Panc1 (cell line): ENCODE data around the gene MATN1. TPM values are rescaled to one million over a fixed set of nuclear protein-coding genes. Genes with fewer than 3 reads are reported as not detected.

ENCODE experiments used
- ATAC-seq: fragments of 200-7000 bp; cut with Tn5 transposase; 2 replicates; pipeline ENCODE4 v1.9.1; 2020; ENCODE audit warnings: mild to moderate bottlenecking, moderate library complexity
- BruUV-seq: library from RNA; stranded (reverse); fragments of 400-500 nt; replicated peaks from 2 replicates; lab custom pipeline; 2021; lab: Mats Ljungman, UMichigan
- CTCF ChIA-PET: fragments of 300-600 bp; sonication (Branson Sonifier 250); formaldehyde crosslinking; loops from one replicate; lab custom pipeline; 2022; ENCODE audit warnings: antibody characterized with exemption; lab: Charles Lee
- POLR2A ChIA-PET: fragments of 300-600 bp; sonication (Branson Sonifier 250); formaldehyde crosslinking; loops from one replicate; lab custom pipeline; 2022; ENCODE audit warnings: antibody characterized with exemption; lab: Charles Lee
- DNase-seq: peaks from one replicate; pipeline ENCODE4 v3.0.0-alpha.2; 2010; ENCODE audit warnings: low read depth, low spot score
- H3K27ac ChIP-seq: 2 replicates; pipeline ENCODE4 v1.5.1; 2011; ENCODE audit warnings: mild to moderate bottlenecking, low read length, inconsistent platforms
- H3K27me3 ChIP-seq: fragments of 200-500 bp; sonication (Bioruptor generic); 2 replicates; pipeline ENCODE4 v1.6.0; 2014; ENCODE audit warnings: low read length, inconsistent platforms; ENCODE audit not compliant: control insufficient read depth, insufficient read depth
- H3K36me3 ChIP-seq: fragments of 200-500 bp; sonication (Bioruptor generic); 2 replicates; pipeline ENCODE4 v1.5.1; 2014; ENCODE audit warnings: inconsistent platforms, mild to moderate bottlenecking, low read length, moderate library complexity; ENCODE audit not compliant: control insufficient read depth, insufficient read depth
- H3K4me1 ChIP-seq: 2 replicates; pipeline ENCODE4 v1.5.1; 2011; ENCODE audit warnings: inconsistent platforms, mild to moderate bottlenecking, low read length, moderate library complexity; ENCODE audit not compliant: control insufficient read depth, insufficient read depth
- H3K4me3 ChIP-seq, 2 experiments: 2 replicates each; pipeline ENCODE4 v1.5.1; 2011 to 2012; ENCODE audit warnings: low read depth in 2 of 2, low read length in 2 of 2, mild to moderate bottlenecking in 2 of 2, inconsistent platforms in 1 of 2, moderate library complexity in 1 of 2
- H3K9me3 ChIP-seq: fragments of 200-500 bp; sonication (Bioruptor generic); 2 replicates; pipeline ENCODE4 v1.5.1; 2014; ENCODE audit warnings: low read depth, mild to moderate bottlenecking, inconsistent platforms, low read length, moderate library complexity; ENCODE audit not compliant: control insufficient read depth, insufficient read depth
- POLR2AphosphoS5 ChIP-seq: IDR thresholded peaks from 2 replicates; pipeline ENCODE4 v1.6.1; 2012; ENCODE audit warnings: mild to moderate bottlenecking, low read depth, low read length, moderate library complexity
- SIN3A ChIP-seq: IDR thresholded peaks from 2 replicates; pipeline ENCODE4 v1.6.1; 2012; ENCODE audit warnings: low read depth, mild to moderate bottlenecking, low read length, moderate library complexity, borderline replicate concordance; ENCODE audit not compliant: insufficient read depth
- TCF7L2 ChIP-seq: IDR thresholded peaks from 2 replicates; pipeline ENCODE4 v1.6.1; 2011; ENCODE audit warnings: mild to moderate bottlenecking, low read depth, low read length, inconsistent platforms
- in situ Hi-C: cut with HindIII; loops from 2 replicates; pipeline ENCODE4 v1.10.0; 2016; ENCODE audit warnings: low sequenced_read_pairs, low pct_unique_long_range_greater_than_20kb
- intact Hi-C: fragments of 100-400 bp; cut with micrococcal nuclease; formaldehyde crosslinking; loops from one replicate; pipeline ENCODE4 v1.10.0; 2022; ENCODE audit not compliant: unreplicated experiment
- total RNA-seq: library from RNA; stranded (reverse); gene quantifications from one replicate; pipeline ENCODE4 v1.2.1, GENCODE V29; 2021; ENCODE audit not compliant: unreplicated experiment
- TF ChIP-seq, protein P1 (sequence below): fragments of 450-650 bp; IDR thresholded peaks from 2 replicates; pipeline ENCODE4 v1.5.1; 2017; ENCODE audit warnings: mild to moderate bottlenecking
- TF ChIP-seq, protein P2 (sequence below), 2 experiments: IDR thresholded peaks; 2 replicates each; pipeline ENCODE4 v1.6.1; 2011 to 2012; ENCODE audit warnings: low read depth in 2 of 2, control low read depth in 1 of 2, low read length in 1 of 2, mild to moderate bottlenecking in 1 of 2, moderate library complexity in 1 of 2; ENCODE audit not compliant: insufficient read depth in 1 of 2

Gene MATN1
- total RNA-seq, 1 experiment from 2014 or later, result 0.59 TPM

DNA sequence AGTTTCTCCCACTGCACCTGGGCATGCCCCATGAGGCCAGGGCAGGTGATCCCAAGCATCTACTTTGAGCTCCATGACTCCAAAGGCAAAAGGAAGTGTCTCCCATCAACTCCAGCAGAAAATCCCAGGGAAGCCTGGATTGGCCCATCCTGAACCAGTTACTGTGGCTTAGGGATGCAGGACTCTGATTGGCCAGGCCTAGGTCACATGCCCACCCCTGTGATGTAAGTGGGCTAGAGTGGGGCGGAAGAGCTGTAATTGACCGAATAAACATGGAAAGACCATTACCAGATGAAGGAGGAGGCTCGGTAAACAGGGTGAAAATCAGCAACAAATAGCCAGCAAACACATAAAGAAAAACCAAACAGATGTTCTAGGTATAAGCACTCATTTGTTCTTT lies 45.2 kb downstream of the MATN1 start:
- Histone ChIP-seq H3K27me3 (no peaks in the 10 kb centered on the region; the same call in 1 of the 2 replicates), H3K9me3 (peaks cover 8% of the 10 kb centered on the region; the same call in 1 of the 2 replicates), H3K4me1 (no peaks in the 10 kb centered on the region), H3K36me3 (no peaks in the 10 kb centered on the region), H3K4me3 (no peak overlapping the region), H3K27ac (no peak overlapping the region)
- TF ChIP-seq SIN3A (no peak), TCF7L2 (no peak), POLR2AphosphoS5 (no peak)
- TF ChIP-seq, protein P1, sequence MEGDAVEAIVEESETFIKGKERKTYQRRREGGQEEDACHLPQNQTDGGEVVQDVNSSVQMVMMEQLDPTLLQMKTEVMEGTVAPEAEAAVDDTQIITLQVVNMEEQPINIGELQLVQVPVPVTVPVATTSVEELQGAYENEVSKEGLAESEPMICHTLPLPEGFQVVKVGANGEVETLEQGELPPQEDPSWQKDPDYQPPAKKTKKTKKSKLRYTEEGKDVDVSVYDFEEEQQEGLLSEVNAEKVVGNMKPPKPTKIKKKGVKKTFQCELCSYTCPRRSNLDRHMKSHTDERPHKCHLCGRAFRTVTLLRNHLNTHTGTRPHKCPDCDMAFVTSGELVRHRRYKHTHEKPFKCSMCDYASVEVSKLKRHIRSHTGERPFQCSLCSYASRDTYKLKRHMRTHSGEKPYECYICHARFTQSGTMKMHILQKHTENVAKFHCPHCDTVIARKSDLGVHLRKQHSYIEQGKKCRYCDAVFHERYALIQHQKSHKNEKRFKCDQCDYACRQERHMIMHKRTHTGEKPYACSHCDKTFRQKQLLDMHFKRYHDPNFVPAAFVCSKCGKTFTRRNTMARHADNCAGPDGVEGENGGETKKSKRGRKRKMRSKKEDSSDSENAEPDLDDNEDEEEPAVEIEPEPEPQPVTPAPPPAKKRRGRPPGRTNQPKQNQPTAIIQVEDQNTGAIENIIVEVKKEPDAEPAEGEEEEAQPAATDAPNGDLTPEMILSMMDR, result no peak
- TF ChIP-seq, protein P2, sequence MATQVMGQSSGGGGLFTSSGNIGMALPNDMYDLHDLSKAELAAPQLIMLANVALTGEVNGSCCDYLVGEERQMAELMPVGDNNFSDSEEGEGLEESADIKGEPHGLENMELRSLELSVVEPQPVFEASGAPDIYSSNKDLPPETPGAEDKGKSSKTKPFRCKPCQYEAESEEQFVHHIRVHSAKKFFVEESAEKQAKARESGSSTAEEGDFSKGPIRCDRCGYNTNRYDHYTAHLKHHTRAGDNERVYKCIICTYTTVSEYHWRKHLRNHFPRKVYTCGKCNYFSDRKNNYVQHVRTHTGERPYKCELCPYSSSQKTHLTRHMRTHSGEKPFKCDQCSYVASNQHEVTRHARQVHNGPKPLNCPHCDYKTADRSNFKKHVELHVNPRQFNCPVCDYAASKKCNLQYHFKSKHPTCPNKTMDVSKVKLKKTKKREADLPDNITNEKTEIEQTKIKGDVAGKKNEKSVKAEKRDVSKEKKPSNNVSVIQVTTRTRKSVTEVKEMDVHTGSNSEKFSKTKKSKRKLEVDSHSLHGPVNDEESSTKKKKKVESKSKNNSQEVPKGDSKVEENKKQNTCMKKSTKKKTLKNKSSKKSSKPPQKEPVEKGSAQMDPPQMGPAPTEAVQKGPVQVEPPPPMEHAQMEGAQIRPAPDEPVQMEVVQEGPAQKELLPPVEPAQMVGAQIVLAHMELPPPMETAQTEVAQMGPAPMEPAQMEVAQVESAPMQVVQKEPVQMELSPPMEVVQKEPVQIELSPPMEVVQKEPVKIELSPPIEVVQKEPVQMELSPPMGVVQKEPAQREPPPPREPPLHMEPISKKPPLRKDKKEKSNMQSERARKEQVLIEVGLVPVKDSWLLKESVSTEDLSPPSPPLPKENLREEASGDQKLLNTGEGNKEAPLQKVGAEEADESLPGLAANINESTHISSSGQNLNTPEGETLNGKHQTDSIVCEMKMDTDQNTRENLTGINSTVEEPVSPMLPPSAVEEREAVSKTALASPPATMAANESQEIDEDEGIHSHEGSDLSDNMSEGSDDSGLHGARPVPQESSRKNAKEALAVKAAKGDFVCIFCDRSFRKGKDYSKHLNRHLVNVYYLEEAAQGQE (IDR thresholded peaks at IDR 0.05; ENCODE audit: insufficient read depth in 1 of 2, low read depth in 2 of 2, low read length in 1 of 2), result no peak
- no peak for ATAC-seq
- ChIA-PET POLR2A (no interaction called here), CTCF (no interaction called here)
- BruUV-seq, result no TSS peak
- intact Hi-C loops, result no loop called here
- in situ Hi-C loops, result no loop called here
- DNase-seq, result no peak

DNA sequence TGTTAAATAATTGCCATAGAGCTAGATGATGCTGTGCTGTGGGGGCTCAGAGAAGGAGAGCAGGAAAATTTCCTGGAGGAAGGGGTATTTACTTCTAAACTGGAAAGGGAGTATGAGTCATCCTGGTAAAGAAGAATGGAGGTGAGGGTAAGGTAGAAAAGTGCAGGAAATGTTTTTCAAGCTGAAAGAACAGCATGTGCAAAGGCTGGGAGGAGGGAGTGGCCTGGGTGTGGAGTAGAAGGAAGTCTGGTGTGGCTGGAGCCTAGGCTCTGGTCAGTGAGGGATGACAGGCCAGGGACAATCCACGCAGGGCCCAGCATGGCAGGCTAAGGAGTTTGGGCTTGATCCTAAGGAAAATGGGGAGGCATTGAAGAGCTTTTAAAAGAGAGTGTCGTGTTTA lies 45.9 kb downstream of the MATN1 start:
- no peak overlapping the region for H3K27ac ChIP-seq
- POLR2A ChIA-PET, result no interaction called here
- DNase-seq, result no peak

More for the DNA sequence above, 45.9 kb downstream of the MATN1 start:
- ATAC-seq, result no peak
- no peaks in the 10 kb centered on the region for H3K4me1 ChIP-seq
- no peak overlapping the region for H3K4me3 ChIP-seq
- in situ Hi-C loops, result no loop called here
- no peaks in the 10 kb centered on the region for H3K36me3 ChIP-seq
- intact Hi-C loops, result no loop called here
- H3K27me3 ChIP-seq, result no peaks in the 10 kb centered on the region; the same call in 1 of the 2 replicates
- no TSS peak for BruUV-seq
- CTCF ChIA-PET, result no interaction called here
- no peak for TF ChIP-seq TCF7L2
- no peak for TF ChIP-seq POLR2AphosphoS5
- TF ChIP-seq, protein P1, result no peak
- TF ChIP-seq SIN3A, result no peak
- TF ChIP-seq, protein P2 (IDR thresholded peaks at IDR 0.05; ENCODE audit: insufficient read depth in 1 of 2, low read depth in 2 of 2, low read length in 1 of 2), result no peak
- peaks cover 8% of the 10 kb centered on the region; the same call in 1 of the 2 replicates for H3K9me3 ChIP-seq
